HG02763 (cell line): Measurements from ENCODE around the gene TREML4.

ENCODE experiments used
- ATAC-seq: cut with Tn5 transposase; IDR thresholded peaks from one replicate; pipeline ENCODE4 v1.9.1; 2021; ENCODE audit warnings: mild to moderate bottlenecking, moderate library complexity; ENCODE audit not compliant: unreplicated experiment

Gene TREML4

DNA sequence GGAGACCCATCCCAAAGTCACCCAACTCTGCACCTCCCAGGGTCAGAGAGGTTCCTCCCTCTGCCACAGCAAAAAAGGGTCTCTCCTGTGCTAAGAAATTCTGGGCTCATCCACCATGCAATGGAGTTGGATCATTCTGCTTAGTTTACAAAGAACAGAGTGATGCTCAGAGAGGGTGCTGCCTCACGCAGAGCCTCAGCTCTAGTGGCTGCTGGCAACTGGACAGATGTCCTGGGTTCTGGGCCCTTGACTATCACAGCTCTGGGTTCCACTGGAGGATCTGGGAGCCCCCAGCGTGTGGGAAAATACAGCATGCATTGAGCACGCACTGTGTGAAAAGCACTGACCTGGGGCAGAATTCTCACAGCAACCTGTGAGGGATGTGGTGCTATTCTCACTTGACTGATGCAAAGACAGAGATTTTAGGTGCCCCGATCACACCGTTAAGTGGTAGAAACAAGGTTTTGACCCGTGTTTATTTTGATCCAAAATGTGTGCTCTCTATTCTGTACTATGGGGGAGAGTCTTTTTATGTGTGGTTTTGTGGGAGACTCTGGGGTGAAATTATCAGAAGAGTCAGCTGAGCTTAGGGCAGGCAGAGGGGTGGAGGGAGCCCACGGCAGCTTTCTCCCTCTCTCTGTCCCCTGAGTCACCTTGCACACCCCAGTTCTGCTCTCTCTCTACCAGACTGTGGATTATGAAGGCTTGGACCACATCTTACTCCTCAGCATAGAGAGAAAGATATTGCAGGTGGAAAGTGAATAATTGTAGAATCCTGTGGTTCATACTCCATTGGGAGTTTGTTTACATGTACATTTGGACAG is 19.9 kb downstream of the TREML4 start:
- ATAC-seq = no peak

DNA sequence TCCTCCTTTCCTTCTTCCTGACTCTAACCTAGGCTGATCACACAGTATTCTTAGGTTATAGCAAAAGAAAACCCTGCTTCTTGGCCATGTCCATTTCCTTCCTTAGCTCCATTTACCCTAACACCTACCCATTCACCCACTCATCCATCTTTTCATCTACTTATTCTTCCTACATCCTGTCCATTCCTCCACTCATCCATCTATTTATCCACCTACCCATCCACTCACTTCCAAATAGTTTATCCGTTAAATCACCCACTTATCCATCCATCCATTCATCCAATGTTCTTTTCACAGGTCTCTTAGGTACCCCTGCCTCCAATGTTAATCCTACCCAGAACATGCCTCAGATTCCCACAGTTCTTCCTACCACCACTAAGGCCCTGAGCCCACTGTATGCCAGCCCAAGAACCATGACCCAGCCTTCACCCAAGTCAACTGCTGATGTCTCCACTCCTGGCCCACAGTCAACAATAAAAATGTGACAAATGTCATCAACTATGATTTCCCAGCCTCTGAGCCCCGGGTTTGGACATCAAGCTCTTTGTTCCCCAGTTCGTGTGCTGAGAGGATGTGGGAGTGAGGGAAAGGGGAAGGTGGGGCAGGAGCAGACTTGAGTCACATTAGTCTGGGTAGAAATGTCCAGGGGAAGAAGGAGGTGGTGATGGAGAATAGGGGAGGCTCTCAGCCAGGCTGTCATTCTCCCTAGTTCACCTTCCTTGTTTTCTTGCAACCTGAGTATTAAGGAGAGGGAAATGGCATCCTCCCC is 24.4 kb downstream of the TREML4 start:
- ATAC-seq = no peak

DNA sequence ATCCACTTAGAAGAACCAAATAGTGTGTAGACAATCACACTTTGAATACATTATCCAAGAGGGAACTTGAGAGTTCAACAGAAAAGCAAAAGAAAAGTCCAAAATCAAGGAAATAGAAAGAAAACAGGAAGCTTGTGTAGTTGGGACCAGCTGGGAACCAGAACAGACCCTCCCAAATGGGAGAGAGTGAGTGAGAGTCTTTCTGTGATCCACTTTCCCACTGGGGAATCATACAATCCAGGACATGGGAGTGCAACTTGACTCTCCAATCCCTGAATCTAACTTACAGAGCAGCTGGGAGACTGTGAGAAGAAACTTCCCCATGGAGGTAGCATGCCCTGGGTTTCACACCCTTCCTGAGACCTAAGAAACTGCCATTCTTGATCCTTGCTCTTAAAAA is 27.0 kb downstream of the TREML4 start:
- no peak for ATAC-seq

DNA sequence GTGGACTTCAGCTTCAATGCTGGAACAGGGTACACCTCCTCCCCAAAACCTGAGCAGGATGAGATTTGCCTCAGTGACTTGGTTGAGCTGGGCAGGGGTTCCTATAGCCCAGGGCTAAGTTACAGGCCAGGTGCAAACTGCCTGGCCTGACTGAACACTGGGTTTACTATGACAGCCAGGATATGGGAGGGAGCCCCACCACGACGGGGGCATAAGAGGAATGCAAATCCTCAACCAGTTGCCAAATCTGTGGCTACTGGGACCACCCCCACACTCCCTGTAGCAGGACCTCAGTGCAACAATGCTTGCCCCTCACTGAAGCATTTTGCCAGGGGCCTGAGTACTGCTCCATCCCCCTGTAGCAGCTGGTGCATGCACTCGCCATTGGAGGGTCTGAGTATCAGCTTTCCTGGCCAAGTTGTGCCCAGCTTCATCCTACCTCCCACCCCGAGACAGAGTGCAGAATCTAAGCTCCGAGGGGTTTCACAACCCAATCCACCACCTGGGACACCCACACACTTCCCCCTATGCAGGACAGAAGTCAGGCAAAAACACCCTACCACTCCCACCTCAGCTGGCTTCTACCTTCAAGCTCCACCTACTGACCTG is 27.6 kb downstream of the TREML4 start:
- no peak for ATAC-seq

DNA sequence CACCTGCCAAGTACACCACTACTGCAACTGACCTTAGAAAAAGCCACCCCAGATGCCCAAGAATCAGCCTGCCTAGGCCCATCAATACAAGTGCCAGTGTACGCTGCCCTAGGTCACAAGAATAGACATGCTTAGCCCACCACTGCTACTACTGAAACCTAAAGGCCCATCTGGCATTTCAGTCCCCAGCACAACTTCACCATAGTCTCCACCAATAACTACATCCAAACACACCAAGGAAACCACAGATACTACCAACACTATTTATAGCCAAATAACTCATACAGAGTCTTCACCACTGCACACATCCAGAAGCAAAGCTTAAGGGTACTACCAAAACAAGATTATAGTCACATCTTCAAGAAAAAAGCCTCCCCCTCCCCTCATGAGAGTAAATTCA is 28.2 kb downstream of the TREML4 start:
- no peak for ATAC-seq

DNA sequence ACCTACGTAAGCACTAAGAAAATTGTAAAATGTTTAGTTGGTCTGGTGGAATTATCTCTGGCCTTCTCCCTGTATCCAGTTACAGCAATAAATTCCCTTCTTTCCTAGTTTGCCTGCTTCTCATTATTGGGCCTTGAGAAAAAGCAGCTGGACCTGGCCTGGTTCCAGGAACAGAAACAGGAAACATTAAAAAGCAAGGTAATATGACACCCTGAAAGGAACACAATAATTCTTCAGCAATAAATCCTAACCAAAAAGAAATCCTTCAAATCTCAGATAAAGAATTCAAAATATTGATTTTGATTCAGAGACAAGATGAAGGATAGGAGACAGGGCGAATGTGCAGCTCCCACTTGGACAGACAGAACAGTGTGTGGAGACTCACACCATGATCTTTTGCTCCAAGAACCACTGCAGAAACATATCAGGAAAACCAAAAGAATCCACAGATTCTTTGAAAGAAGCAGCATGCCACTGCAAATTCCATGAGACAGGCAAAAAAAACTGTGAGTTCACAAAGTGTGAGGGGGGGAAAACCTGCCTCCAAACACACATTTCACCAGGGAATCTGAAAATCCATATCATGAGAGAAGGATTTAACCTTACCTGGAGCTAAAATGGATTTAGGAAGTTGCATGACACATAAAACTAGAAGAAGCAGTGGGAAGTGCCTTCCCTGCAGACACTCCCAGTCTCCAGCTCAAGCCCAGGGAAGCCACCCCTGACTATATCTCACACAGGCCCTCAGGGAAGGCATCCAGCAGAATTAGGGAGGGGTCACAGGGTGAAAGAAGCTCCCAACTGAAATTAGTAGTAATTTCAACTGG is 29.4 kb downstream of the TREML4 start:
- ATAC-seq = no peak

DNA sequence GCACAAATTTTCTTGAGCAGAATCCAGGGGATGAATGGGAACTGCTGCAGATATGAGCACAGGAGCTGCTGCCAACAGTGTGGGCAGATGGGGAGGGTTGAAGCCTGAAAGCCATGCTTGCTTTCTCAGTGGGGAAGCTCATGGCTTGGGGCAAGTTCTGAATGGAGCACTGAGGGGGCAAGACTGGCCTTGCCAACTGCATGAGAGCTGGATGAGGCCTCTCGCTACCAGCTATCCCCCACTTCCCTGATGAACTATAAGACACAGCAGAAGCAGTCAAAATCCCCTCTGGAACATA is 30.0 kb downstream of the TREML4 start:
- no peak for ATAC-seq

DNA sequence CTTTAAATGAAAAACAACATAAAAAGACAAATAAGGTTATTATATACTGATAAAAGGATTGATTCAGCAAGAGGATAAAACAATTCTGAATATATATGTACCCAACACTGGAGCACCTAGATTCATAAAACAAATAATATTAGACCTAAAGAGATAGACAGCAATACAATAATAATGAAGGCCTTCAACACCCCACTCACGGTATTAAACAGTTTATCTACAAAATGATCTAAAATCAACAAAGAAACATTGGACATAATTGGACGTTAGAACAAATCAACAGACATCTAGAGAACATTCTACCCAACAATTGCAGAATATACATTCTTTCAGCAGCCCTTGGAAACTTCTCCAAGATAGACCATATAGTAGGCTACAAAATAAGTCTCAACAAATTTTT is 34.3 kb downstream of the TREML4 start:
- no peak for ATAC-seq

DNA sequence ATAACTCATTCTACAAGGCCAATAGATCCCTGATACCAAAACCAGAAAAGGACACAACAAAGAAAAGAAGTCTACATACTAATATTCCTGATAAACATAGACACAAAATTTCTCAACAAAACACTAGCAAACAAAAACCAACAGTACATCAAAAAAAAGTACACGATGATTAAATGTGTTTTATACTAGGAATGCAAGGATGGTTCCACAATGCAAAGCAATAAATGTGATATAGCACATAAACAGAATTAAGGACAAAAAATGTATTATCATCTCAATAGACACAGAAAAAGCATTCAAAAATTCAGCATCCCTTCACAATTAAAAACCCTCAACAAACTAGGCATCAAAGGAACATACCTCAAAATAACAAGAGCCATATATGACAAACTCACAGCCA is 35.1 kb downstream of the TREML4 start:
- no peak for ATAC-seq

DNA sequence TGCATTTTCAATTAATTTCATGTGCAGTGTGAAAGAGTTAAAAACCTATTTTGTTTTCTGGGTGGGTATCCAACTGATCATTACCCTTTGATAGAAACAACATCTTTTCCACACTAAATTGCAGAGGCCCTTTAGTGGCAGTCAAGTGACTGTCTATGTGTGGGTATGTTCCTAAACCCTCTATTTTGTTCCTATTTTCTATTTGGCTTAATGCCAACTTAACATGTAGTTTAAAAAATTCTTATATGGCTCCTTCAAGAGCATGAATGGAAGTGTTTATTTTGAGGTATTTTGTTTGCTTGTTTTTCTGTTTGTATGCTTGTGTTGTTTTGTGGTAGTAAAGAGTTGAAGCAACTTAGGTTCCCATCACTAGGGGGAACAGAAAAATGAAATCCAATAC is 38.4 kb downstream of the TREML4 start:
- no peak for ATAC-seq

DNA sequence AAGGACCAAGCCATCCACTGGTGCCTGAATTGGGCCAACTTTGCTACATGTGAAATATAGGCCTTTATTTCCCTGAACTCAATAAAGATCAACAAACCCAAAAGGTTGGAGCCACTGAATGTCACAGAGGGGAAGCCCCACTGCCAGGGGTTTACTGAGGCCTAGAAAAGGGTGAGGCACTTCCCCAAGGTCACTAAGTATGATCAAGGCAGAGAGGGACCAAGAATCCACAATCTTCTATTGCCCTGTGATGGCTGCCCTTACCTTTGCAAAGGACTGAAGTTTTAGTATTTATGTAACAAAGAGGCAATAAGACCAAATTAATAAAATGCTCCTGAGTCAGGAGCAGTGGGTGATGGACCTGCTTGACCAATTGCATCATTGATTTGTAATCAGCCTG is 40.3 kb downstream of the TREML4 start:
- ATAC-seq = no peak

DNA sequence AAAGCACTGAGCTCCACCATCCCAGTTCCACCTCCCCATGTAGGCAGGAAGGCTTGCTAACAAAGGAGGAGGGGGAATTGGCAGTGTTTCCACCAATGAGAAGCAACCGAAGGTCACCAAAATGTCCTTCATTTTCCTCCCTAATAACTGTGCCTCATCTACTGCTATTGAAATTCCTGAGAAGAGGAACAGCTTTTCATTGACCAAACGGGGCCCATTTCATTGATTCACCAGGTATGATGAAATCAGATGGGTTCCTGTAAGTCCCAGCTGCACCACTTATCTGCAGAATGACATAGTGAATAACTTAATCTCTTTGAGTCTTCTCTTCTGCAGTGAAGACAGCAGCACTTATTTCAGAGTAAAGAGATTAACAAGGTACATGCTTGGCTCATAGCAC is 41.0 kb downstream of the TREML4 start:
- no peak for ATAC-seq

DNA sequence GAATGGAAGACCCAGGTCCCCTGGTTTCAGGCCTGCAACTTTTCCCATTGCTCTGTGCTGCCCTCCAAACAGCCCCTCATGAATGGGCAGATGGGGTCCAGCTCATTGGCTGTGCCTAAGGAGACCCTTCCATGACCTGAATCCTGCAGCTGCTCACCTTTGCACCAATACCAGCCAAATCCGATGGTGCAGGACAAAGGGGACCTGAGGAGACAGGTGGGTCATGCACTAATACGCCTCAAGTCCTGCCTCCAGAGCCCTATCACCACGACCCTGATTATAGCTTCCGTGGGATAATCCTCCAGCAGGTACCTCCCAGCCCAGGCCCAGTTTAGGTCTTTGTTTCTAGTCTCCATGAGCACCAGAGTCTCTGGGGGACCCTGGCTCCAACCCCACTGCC is 41.6 kb downstream of the TREML4 start:
- ATAC-seq = no peak

DNA sequence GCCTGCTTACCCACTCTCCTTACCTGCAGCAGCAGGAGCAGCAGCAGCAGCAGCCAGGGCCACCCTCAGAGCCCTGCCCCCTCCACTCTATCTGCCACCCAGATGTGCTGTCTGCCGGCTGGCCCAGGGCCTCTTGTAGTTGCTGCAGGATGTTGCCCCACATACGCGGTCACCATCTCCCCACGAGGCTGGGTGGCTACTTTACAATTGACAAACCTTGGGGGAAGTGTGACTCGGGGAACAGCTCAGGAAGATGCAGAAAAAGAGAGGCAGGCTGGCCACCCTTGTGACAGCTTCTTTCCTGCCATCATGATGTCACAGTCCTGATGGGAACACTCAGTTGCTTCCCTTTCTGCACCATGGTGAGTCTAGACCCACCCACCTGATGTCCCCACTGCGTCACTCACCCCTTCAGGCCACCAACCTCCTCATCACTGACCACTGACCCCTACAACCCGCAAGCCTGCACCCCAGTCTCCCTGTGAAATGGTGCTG is 43.8 kb downstream of the TREML4 start:
- no peak for ATAC-seq

DNA sequence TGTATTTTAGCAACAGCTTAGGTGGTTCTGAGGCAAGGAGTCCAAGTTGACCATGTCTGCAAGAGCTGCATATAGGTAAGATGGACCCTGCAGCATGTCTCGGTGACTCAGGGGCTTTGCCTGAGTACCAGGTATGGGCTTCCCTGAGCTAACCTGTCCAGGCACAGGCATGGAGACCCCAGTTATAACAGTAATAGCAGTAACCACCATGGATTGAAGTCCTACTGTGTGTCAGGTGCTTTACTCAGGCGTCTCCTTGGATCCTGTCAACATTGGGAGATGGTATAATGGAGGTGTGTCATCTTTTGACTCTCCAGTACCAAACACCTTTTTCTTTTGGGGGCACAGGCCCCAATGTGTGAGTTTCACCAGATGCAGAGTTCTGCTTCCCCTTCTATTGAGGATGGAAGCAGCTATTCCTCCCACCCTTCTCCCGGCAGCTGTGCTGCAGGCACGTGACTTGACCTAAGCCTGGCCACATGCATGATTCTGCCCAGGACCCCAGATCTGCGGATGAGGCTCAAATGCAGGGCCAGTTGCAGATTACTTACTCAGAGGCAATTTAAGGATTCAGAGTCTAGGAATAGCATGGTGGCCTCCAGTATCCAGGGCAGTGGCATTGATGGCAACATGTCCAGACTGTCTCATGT is 44.6 kb downstream of the TREML4 start:
- no peak for ATAC-seq

DNA sequence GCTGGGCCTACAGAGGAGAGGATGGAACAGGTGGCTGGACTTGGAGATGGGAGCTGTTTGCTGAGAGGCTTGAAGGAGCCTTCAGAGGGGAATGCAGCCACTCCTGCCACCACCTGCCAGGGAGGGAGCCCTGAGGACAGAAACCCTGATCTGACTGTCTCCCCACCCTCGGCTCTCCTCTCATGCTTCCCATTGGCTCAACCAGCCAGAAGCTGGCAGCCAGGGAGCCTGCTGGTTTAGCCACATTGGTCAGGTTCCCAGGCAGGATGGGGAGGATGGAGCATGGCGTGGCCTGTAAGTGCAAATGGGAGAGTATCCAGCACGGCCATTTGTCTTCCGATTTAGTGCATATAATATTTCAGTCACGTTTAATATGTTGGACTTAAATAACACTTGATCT is 45.6 kb downstream of the TREML4 start:
- no peak for ATAC-seq

DNA sequence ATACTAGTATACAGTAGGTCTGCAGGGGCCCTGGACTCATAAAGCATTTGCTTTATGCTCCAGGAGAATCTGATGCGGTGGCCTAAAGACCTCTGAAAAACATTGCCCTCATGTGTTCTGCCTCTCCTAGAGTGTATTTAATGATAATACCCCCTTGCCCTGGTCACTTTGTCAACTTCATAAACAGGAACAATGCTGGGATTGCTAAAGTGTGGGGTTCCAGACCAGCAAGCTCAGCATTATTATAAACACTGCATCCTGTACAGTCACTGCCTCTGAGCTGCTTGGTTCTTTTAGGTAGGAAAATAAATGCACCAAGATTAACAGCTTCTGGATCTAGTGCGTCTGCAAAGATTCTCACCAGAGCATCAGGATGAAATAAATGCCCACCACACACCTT is 46.1 kb downstream of the TREML4 start:
- no peak for ATAC-seq

DNA sequence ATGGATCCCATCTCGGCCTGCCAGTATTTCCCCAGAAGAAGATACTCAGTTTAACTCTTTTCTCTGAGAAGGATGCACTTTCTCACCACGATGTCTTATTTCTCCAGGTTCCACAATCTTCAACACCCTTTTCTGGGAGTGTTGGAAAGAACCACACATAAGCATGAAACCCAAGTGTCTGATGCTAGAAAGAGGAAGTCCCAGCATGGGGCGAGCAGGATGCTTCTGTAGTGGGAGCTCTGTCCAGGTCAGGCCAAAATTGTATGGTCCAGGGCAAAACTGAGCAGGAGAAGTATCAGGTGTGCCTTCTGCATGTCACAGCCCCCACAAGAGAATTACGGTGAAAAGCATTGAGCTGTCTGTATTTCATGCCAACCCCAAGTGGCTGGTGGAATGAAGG is 47.3 kb downstream of the TREML4 start:
- no peak for ATAC-seq

DNA sequence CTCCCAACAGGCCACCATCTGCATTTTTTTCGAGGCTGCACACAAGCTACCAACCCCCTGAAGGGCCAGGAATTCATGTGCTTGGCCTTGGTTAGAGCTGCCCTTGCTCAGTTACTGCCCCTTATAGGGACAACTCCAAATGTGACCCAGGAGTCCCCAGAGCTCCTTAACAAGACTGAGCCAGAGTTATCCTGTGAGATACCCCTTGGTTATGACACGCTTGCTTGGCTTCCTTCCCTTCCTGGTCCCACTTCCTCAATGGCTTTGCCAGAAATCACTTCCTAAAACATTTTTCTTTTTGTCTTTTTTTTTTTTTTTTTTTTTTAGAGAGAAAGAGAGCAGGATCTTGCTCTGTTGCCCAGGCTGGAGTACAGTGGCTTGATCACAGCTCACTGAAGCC is 49.5 kb downstream of the TREML4 start:
- no peak for ATAC-seq

DNA sequence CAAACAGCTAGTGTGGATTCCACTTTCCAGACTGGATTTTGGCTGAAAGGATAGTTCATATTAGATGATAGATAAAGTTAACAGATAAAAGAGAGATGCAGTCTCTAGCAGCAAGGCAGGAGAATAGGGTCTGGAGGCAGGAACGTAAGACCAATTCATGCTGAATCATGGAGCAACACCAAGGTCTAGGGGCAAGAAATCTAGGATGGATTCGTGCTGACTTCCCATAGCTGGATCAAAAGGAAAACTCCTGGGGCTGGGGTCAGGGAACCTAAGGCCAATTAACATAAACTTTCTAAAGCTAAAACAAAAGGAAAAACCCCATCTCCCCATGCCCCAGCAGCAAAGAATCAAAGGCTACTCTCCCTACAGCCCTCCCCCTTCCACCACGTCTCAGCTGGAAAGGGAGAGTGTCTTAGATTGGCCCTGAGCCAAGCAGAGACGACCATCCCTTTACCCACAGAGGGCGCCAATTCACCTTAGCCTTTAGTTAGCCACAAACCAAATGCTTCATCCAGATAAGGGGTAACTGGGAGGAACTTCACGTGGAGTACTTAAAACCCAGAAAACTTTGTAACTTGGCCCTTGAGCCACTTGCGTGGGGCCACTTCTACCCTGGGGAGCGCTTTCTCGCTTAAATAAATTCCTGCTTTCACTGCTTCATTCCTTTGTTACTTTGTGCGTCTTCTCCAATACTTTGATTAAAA is 50.7 kb downstream of the TREML4 start:
- ATAC-seq = no peak
